ENCODE measurements around the gene AGBL1. TPM values are rescaled to one million over a fixed set of nuclear protein-coding genes. Genes with fewer than 3 reads are reported as not detected.

The AGBL1 gene
- total RNA-seq, 1 donor from 2014 or later = 5.5 TPM

DNA sequence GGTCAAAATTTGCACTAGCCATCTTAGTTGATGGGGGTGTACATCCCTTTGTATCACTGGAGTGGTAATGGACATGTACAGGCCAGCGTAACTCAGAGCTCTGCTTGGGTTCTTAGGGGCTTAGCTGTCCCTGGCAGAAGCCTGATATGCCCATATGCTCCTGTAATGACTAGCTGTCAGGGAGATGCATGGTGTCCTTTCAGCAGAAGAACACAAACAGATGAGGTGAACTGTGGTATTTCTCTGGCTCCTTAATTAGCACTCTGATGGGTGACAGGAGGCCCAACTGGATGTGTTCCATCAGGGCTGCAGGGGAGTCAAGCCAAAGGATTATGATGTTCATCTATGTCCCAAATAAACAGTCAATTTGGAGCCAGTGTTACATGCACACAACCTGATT, 774.5 kb downstream of the AGBL1 start:
- H3K27me3 ChIP-seq = no peaks in the 10 kb centered on the region
- H3K79me2 ChIP-seq (ENCODE audit: low read depth) = no peaks in the 10 kb centered on the region
- Mint-ChIP-seq H3K4me1 (peaks cover 7% of the 10 kb centered on the region), H3K9me3 (no peaks in the 10 kb centered on the region), H3K4me3 (no peak overlapping the region), H3K27ac (no peak overlapping the region), H3K27me3 (ENCODE audit: insufficient read depth, low read depth) (no peaks in the 10 kb centered on the region), H3K36me3 (no peaks in the 10 kb centered on the region)
- H3K4me3 ChIP-seq = no peak overlapping the region
- no peaks in the 10 kb centered on the region for H3K36me3 ChIP-seq
- no peak for DNase-seq (ENCODE audit: low spot score)
- no peak overlapping the region for H3K27ac ChIP-seq
- H2AFZ ChIP-seq (replicated peaks) = no peak overlapping the region
- TF ChIP-seq, protein P1, sequence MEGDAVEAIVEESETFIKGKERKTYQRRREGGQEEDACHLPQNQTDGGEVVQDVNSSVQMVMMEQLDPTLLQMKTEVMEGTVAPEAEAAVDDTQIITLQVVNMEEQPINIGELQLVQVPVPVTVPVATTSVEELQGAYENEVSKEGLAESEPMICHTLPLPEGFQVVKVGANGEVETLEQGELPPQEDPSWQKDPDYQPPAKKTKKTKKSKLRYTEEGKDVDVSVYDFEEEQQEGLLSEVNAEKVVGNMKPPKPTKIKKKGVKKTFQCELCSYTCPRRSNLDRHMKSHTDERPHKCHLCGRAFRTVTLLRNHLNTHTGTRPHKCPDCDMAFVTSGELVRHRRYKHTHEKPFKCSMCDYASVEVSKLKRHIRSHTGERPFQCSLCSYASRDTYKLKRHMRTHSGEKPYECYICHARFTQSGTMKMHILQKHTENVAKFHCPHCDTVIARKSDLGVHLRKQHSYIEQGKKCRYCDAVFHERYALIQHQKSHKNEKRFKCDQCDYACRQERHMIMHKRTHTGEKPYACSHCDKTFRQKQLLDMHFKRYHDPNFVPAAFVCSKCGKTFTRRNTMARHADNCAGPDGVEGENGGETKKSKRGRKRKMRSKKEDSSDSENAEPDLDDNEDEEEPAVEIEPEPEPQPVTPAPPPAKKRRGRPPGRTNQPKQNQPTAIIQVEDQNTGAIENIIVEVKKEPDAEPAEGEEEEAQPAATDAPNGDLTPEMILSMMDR (IDR thresholded peaks at IDR 0.05) = no peak
- TF ChIP-seq EZH2phosphoT487 (IDR thresholded peaks at IDR 0.05) (no peak), EZH2 (IDR thresholded peaks at IDR 0.05) (no peak)
- H3K4me1 ChIP-seq = no peaks in the 10 kb centered on the region
- H3K9me3 ChIP-seq (ENCODE audit: low read depth) = no peaks in the 10 kb centered on the region
- no peak overlapping the region for H3K4me2 ChIP-seq
- no peaks in the 10 kb centered on the region for H3F3A ChIP-seq (ENCODE audit: low read depth)
- H3K9ac ChIP-seq = no peak overlapping the region
- H4K20me1 ChIP-seq (ENCODE audit: low read depth) = no peaks in the 10 kb centered on the region

DNA sequence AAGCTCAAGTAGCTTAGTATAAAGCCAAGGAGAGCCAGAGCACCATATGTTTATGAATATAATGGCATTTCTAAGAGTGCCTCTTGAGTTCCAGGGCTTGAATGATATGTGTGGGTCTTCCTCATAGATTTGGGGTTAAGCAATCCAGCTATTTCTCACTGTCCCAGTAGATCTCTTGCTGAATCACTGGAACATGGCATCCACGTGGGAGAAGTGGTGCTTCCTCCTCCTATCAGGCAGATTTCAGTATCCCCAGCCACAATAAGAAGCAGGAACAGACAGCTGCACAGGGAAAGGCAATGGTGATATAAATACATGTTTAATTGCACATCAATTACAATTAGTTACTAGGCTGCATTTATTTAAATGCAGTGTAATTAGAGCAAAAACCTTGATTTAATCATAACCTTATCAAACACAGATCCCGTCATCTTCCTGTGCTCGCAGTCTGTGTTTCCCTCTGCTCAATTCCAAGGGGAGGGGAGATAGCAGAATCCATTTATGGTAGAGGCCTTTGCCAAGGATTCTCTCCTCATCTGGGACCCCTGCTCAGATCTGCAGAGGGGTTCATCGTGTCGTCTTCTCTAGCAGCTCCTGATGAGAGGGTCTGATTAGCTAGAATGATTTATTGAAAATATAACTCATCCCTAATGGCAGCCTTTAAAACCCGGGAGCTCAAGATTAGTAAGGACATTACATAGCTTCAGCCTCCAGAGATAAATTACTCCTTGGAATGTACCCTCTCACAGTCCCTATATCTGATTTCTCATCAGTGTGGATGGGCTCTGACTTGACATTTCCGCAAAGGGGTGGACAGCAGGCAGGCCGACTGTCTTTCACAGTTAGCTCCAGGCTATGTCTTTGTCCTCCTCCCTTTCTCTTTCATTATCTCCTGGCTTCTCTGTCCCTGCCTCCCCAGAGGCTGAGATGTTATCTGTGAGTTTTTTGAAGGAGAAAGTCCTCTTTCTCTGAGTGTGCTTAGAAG, 775.9 kb downstream of the AGBL1 start:
- Mint-ChIP-seq H3K27ac (no peak overlapping the region), H3K4me1 (peaks cover 2% of the 10 kb centered on the region), H3K27me3 (ENCODE audit: insufficient read depth, low read depth) (no peaks in the 10 kb centered on the region), H3K4me3 (no peak overlapping the region), H3K36me3 (no peaks in the 10 kb centered on the region), H3K9me3 (no peaks in the 10 kb centered on the region)
- H3K4me1 ChIP-seq = no peaks in the 10 kb centered on the region
- H3K4me2 ChIP-seq = no peak overlapping the region
- no peaks in the 10 kb centered on the region for H3K27me3 ChIP-seq
- DNase-seq (ENCODE audit: low spot score) = no peak
- no peak overlapping the region for H3K27ac ChIP-seq
- H4K20me1 ChIP-seq (ENCODE audit: low read depth) = no peaks in the 10 kb centered on the region
- H3K4me3 ChIP-seq = no peak overlapping the region
- H3K9ac ChIP-seq = no peak overlapping the region
- no peaks in the 10 kb centered on the region for H3F3A ChIP-seq (ENCODE audit: low read depth)
- TF ChIP-seq, protein P1 (IDR thresholded peaks at IDR 0.05) = no peak
- TF ChIP-seq EZH2 (IDR thresholded peaks at IDR 0.05) (no peak), EZH2phosphoT487 (IDR thresholded peaks at IDR 0.05) (no peak)
- no peaks in the 10 kb centered on the region for H3K36me3 ChIP-seq
- H3K79me2 ChIP-seq (ENCODE audit: low read depth) = no peaks in the 10 kb centered on the region
- no peak overlapping the region for H2AFZ ChIP-seq (replicated peaks)
- H3K9me3 ChIP-seq (ENCODE audit: low read depth) = no peaks in the 10 kb centered on the region

DNA sequence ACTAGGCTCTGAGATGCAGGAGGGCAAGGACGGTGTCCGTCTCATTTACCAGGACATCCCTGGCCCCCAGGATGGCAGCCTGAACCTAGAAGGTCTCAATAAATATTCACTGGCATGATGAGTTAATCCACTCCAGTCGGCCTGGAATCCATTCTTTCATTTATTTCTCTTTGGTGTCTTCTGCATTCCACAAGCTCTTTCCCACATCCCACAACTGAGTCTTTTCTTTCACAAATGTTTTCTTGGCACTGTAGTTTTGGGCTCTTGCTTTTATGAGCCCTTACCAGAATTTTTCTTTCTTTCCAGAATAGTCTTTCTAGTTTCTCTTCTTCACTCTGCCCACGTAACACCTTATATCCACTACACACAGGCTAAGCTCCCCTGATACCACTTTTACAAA, 778.0 kb downstream of the AGBL1 start:
- H3K27ac ChIP-seq = no peak overlapping the region
- DNase-seq (ENCODE audit: low spot score) = no peak
- Mint-ChIP-seq H3K36me3 (no peaks in the 10 kb centered on the region), H3K27me3 (ENCODE audit: insufficient read depth, low read depth) (no peaks in the 10 kb centered on the region), H3K9me3 (no peaks in the 10 kb centered on the region), H3K4me3 (no peak overlapping the region), H3K27ac (no peak overlapping the region), H3K4me1 (peaks cover 2% of the 10 kb centered on the region)
- no peak overlapping the region for H3K9ac ChIP-seq
- H3K79me2 ChIP-seq (ENCODE audit: low read depth) = no peaks in the 10 kb centered on the region
- H3K27me3 ChIP-seq = no peaks in the 10 kb centered on the region
- no peaks in the 10 kb centered on the region for H3F3A ChIP-seq (ENCODE audit: low read depth)
- H3K4me1 ChIP-seq = no peaks in the 10 kb centered on the region
- no peak for TF ChIP-seq EZH2 (IDR thresholded peaks at IDR 0.05)
- TF ChIP-seq EZH2phosphoT487 (IDR thresholded peaks at IDR 0.05) = no peak
- TF ChIP-seq, protein P1 (IDR thresholded peaks at IDR 0.05) = no peak
- no peaks in the 10 kb centered on the region for H3K36me3 ChIP-seq
- H3K4me3 ChIP-seq = no peak overlapping the region
- H2AFZ ChIP-seq (replicated peaks) = no peak overlapping the region
- H3K9me3 ChIP-seq (ENCODE audit: low read depth) = no peaks in the 10 kb centered on the region
- no peaks in the 10 kb centered on the region for H4K20me1 ChIP-seq (ENCODE audit: low read depth)
- no peak overlapping the region for H3K4me2 ChIP-seq

Data from neural progenitor cell (in vitro differentiated cells).